Measurements from ENCODE around the gene ABCC2. TPM values are rescaled to one million over a fixed set of nuclear protein-coding genes. Genes with fewer than 3 reads are reported as not detected.

ABCC2 gene
- total and polyA plus RNA-seq, 2 experiments from 2014 or later: 0.45 to 2.4 TPM

DNA sequence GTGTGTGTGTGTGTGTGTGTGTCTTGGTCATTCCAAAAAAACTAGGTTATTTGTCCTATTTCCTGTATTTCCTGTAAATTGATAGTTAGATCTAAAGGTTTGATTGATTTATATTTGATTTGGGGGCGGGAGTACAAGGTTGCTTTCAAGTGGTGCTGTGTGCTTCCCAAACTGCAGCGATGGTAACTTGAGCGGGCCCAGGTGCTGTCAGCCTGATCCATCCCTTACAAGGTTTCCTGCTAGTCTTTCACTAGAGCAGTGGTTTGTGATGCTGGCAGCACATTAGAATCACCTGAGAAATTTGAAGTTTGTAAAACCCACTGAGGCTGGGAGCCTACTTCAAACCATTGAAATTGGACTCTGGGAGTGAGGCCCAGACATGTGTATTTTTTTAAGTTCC, 23.7 kb downstream of the ABCC2 start:
- TF ChIP-seq JUNB (IDR thresholded peaks at IDR 0.05; ENCODE audit: unreplicated experiment) (no peak), EZH2 (IDR thresholded peaks at IDR 0.05; ENCODE audit: low read depth, unreplicated experiment) (no peak), EZH2phosphoT487 (IDR thresholded peaks at IDR 0.05; ENCODE audit: unreplicated experiment) (no peak), STAT1 (IDR thresholded peaks at IDR 0.05; ENCODE audit: unreplicated experiment) (no peak), ZNF114 (CRISPR knock-in tag; IDR thresholded peaks at IDR 0.05) (no peak), NANOG (IDR thresholded peaks at IDR 0.05; ENCODE audit: borderline replicate concordance) (no peak), POLR2AphosphoS5 (IDR thresholded peaks at IDR 0.05; ENCODE audit: low read depth) (no peak), CREB1 (CRISPR knock-in tag; IDR thresholded peaks at IDR 0.05; ENCODE audit: low read depth) (no peak), ZNF331 (CRISPR knock-in tag; IDR thresholded peaks at IDR 0.05; ENCODE audit: low read depth) (no peak)
- TF ChIP-seq, protein P1, sequence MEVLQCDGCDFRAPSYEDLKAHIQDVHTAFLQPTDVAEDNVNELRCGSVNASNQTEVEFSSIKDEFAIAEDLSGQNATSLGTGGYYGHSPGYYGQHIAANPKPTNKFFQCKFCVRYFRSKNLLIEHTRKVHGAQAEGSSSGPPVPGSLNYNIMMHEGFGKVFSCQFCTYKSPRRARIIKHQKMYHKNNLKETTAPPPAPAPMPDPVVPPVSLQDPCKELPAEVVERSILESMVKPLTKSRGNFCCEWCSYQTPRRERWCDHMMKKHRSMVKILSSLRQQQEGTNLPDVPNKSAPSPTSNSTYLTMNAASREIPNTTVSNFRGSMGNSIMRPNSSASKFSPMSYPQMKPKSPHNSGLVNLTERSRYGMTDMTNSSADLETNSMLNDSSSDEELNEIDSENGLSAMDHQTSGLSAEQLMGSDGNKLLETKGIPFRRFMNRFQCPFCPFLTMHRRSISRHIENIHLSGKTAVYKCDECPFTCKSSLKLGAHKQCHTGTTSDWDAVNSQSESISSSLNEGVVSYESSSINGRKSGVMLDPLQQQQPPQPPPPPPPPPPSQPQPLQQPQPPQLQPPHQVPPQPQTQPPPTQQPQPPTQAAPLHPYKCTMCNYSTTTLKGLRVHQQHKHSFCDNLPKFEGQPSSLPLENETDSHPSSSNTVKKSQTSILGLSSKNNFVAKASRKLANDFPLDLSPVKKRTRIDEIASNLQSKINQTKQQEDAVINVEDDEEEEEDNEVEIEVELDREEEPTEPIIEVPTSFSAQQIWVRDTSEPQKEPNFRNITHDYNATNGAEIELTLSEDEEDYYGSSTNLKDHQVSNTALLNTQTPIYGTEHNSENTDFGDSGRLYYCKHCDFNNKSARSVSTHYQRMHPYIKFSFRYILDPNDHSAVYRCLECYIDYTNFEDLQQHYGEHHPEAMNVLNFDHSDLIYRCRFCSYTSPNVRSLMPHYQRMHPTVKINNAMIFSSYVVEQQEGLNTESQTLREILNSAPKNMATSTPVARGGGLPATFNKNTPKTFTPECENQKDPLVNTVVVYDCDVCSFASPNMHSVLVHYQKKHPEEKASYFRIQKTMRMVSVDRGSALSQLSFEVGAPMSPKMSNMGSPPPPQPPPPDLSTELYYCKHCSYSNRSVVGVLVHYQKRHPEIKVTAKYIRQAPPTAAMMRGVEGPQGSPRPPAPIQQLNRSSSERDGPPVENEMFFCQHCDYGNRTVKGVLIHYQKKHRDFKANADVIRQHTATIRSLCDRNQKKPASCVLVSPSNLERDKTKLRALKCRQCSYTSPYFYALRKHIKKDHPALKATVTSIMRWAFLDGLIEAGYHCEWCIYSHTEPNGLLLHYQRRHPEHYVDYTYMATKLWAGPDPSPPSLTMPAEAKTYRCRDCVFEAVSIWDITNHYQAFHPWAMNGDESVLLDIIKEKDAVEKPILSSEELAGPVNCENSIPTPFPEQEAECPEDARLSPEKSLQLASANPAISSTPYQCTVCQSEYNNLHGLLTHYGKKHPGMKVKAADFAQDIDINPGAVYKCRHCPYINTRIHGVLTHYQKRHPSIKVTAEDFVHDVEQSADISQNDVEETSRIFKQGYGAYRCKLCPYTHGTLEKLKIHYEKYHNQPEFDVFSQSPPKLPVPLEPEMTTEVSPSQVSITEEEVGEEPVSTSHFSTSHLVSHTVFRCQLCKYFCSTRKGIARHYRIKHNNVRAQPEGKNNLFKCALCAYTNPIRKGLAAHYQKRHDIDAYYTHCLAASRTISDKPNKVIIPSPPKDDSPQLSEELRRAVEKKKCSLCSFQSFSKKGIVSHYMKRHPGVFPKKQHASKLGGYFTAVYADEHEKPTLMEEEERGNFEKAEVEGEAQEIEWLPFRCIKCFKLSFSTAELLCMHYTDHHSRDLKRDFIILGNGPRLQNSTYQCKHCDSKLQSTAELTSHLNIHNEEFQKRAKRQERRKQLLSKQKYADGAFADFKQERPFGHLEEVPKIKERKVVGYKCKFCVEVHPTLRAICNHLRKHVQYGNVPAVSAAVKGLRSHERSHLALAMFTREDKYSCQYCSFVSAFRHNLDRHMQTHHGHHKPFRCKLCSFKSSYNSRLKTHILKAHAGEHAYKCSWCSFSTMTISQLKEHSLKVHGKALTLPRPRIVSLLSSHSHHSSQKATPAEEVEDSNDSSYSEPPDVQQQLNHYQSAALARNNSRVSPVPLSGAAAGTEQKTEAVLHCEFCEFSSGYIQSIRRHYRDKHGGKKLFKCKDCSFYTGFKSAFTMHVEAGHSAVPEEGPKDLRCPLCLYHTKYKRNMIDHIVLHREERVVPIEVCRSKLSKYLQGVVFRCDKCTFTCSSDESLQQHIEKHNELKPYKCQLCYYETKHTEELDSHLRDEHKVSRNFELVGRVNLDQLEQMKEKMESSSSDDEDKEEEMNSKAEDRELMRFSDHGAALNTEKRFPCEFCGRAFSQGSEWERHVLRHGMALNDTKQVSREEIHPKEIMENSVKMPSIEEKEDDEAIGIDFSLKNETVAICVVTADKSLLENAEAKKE (CRISPR knock-in tag; IDR thresholded peaks at IDR 0.05): no peak
- TF ChIP-seq, protein P2, sequence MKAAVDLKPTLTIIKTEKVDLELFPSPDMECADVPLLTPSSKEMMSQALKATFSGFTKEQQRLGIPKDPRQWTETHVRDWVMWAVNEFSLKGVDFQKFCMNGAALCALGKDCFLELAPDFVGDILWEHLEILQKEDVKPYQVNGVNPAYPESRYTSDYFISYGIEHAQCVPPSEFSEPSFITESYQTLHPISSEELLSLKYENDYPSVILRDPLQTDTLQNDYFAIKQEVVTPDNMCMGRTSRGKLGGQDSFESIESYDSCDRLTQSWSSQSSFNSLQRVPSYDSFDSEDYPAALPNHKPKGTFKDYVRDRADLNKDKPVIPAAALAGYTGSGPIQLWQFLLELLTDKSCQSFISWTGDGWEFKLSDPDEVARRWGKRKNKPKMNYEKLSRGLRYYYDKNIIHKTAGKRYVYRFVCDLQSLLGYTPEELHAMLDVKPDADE (IDR thresholded peaks at IDR 0.05): no peak
- TF ChIP-seq, protein P3, sequence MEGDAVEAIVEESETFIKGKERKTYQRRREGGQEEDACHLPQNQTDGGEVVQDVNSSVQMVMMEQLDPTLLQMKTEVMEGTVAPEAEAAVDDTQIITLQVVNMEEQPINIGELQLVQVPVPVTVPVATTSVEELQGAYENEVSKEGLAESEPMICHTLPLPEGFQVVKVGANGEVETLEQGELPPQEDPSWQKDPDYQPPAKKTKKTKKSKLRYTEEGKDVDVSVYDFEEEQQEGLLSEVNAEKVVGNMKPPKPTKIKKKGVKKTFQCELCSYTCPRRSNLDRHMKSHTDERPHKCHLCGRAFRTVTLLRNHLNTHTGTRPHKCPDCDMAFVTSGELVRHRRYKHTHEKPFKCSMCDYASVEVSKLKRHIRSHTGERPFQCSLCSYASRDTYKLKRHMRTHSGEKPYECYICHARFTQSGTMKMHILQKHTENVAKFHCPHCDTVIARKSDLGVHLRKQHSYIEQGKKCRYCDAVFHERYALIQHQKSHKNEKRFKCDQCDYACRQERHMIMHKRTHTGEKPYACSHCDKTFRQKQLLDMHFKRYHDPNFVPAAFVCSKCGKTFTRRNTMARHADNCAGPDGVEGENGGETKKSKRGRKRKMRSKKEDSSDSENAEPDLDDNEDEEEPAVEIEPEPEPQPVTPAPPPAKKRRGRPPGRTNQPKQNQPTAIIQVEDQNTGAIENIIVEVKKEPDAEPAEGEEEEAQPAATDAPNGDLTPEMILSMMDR (conservative IDR thresholded peaks at IDR 0.05; ENCODE audit: low read depth in 2 of 2): no peak
- TF ChIP-seq, protein P4, sequence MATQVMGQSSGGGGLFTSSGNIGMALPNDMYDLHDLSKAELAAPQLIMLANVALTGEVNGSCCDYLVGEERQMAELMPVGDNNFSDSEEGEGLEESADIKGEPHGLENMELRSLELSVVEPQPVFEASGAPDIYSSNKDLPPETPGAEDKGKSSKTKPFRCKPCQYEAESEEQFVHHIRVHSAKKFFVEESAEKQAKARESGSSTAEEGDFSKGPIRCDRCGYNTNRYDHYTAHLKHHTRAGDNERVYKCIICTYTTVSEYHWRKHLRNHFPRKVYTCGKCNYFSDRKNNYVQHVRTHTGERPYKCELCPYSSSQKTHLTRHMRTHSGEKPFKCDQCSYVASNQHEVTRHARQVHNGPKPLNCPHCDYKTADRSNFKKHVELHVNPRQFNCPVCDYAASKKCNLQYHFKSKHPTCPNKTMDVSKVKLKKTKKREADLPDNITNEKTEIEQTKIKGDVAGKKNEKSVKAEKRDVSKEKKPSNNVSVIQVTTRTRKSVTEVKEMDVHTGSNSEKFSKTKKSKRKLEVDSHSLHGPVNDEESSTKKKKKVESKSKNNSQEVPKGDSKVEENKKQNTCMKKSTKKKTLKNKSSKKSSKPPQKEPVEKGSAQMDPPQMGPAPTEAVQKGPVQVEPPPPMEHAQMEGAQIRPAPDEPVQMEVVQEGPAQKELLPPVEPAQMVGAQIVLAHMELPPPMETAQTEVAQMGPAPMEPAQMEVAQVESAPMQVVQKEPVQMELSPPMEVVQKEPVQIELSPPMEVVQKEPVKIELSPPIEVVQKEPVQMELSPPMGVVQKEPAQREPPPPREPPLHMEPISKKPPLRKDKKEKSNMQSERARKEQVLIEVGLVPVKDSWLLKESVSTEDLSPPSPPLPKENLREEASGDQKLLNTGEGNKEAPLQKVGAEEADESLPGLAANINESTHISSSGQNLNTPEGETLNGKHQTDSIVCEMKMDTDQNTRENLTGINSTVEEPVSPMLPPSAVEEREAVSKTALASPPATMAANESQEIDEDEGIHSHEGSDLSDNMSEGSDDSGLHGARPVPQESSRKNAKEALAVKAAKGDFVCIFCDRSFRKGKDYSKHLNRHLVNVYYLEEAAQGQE (IDR thresholded peaks at IDR 0.05; ENCODE audit: unreplicated experiment): no peak
- H2AFZ ChIP-seq: no peak overlapping the region
- no peak overlapping the region for H3K4me3 ChIP-seq

More for the DNA sequence above, 23.7 kb downstream of the ABCC2 start:
- H3K36me3 Mint-ChIP-seq (ENCODE audit: low read depth): no peaks in the 10 kb centered on the region
- Histone ChIP-seq H3K9me2 (ENCODE audit: insufficient read depth) (no peaks in the 10 kb centered on the region; the same call in 1 of the 2 replicates), H3K79me2 (replicated peaks; ENCODE audit: insufficient read depth) (no peaks in the 10 kb centered on the region), H3K27ac (ENCODE audit: low read depth) (no peak overlapping the region), H3K4me2 (no peak overlapping the region), H3K36me3 (ENCODE audit: insufficient read depth) (no peaks in the 10 kb centered on the region), H3K27me3 (ENCODE audit: insufficient read depth) (no peaks in the 10 kb centered on the region), H3K4me1 (ENCODE audit: insufficient read depth) (no peaks in the 10 kb centered on the region), H4K20me1 (replicated peaks; ENCODE audit: insufficient read depth) (no peaks in the 10 kb centered on the region), H3F3A (replicated peaks; ENCODE audit: low read depth) (no peaks in the 10 kb centered on the region)
- H3K9me3 Mint-ChIP-seq: no peaks in the 10 kb centered on the region
- ATAC-seq: no peak
- no peaks in the 10 kb centered on the region for H3K4me1 Mint-ChIP-seq
- no peak overlapping the region for H3K27ac Mint-ChIP-seq
- DNase-seq (ENCODE audit: low spot score): no peak
- H3K27me3 Mint-ChIP-seq (ENCODE audit: insufficient read depth, low read depth, poor library complexity): no peaks in the 10 kb centered on the region
- no peak overlapping the region for H3K4me3 Mint-ChIP-seq

All from GM23338 (cell line).